ENCODE data around the gene ITPA.

The ITPA gene

GRCh38 chr20:3209257-3209945 is at the start of gene ITPA:
Gene ITPA (plus strand): TSS chr20:3209498. CDS start chr20:3209552, 54 bp downstream.
- DNase-seq (ENCODE audit: low read depth): no peak

GRCh38 chr20:3160418-3160817 is 48.9 kb upstream of the ITPA start:
- DNase-seq (ENCODE audit: low read depth): no peak

GRCh38 chr20:3161316-3162079 is 47.8 kb upstream of the ITPA start:
- DNase-seq (ENCODE audit: low read depth): no peak

- DNase-seq (ENCODE audit: low read depth): no peak
These were observed 47.2 kb upstream of the ITPA start for GRCh38 chr20:3162080-3162611.

- DNase-seq (ENCODE audit: low read depth): no peak
These were observed 45.9 kb upstream of the ITPA start for GRCh38 chr20:3163099-3164042.

GRCh38 chr20:3164043-3164762 is 45.1 kb upstream of the ITPA start:
- no peak for DNase-seq (ENCODE audit: low read depth)

GRCh38 chr20:3164763-3165410 is 44.4 kb upstream of the ITPA start:
- DNase-seq (ENCODE audit: low read depth): no peak

- DNase-seq (ENCODE audit: low read depth): no peak
These were observed 43.6 kb upstream of the ITPA start for GRCh38 chr20:3165473-3166337.

GRCh38 chr20:3166338-3166912 is 42.9 kb upstream of the ITPA start:
- DNase-seq (ENCODE audit: low read depth): no peak

- no peak for DNase-seq (ENCODE audit: low read depth)
These were observed 42.4 kb upstream of the ITPA start for GRCh38 chr20:3166913-3167342.

GRCh38 chr20:3167738-3168078 is 41.6 kb upstream of the ITPA start:
- DNase-seq (ENCODE audit: low read depth): no peak

- DNase-seq (ENCODE audit: low read depth): no peak
These were observed 41.0 kb upstream of the ITPA start for GRCh38 chr20:3168079-3168828.

GRCh38 chr20:3168829-3169590 is 40.3 kb upstream of the ITPA start:
- no peak for DNase-seq (ENCODE audit: low read depth)

- no peak for DNase-seq (ENCODE audit: low read depth)
These were observed 37.7 kb upstream of the ITPA start for GRCh38 chr20:3171391-3172125.

- DNase-seq (ENCODE audit: low read depth): no peak
These were observed 37.0 kb upstream of the ITPA start for GRCh38 chr20:3172126-3172932.

- peak; percentile 64 for DNase-seq (ENCODE audit: low read depth)
These were observed 36.2 kb upstream of the ITPA start, which contains the start of gene LZTS3 for GRCh38 chr20:3172933-3173609. Gene LZTS3 (minus strand): TSS chr20:3173549. CDS start chr20:3167163, 6,386 bp downstream.
